HG03439 (cell line): ENCODE results near the gene FLNB.

Source experiments
- ATAC-seq: cut with Tn5 transposase; IDR thresholded peaks from one replicate; pipeline ENCODE4 v1.9.1; 2021; ENCODE audit warnings: mild to moderate bottlenecking, moderate library complexity; ENCODE audit not compliant: unreplicated experiment

FLNB gene

GRCh38 chr3:58008141-58009025 lies at the start of gene FLNB:
Gene FLNB (plus strand): TSS chr3:58008422. CDS start chr3:58008565, 143 bp downstream.
- peak; percentile 68 for ATAC-seq

GRCh38 chr3:57958642-57959422 lies 49.4 kb upstream of the FLNB start:
- ATAC-seq: no peak

GRCh38 chr3:57959423-57960173 lies 48.6 kb upstream of the FLNB start:
- no peak for ATAC-seq

GRCh38 chr3:57960174-57960505 lies 48.1 kb upstream of the FLNB start:
- no peak for ATAC-seq

- no peak for ATAC-seq
Measured at GRCh38 chr3:57961177-57961827, 46.9 kb upstream of the FLNB start.

GRCh38 chr3:57961828-57962447 lies 46.3 kb upstream of the FLNB start:
- ATAC-seq: no peak

- no peak for ATAC-seq
Measured at GRCh38 chr3:57962448-57962834, 45.8 kb upstream of the FLNB start.

GRCh38 chr3:57963811-57964346 lies 44.3 kb upstream of the FLNB start:
- no peak for ATAC-seq

- no peak for ATAC-seq
Measured at GRCh38 chr3:57966829-57967228, 41.4 kb upstream of the FLNB start.

- ATAC-seq: no peak
Measured at GRCh38 chr3:57967590-57967989, 40.6 kb upstream of the FLNB start.

GRCh38 chr3:57968501-57968900 lies 39.7 kb upstream of the FLNB start:
- no peak for ATAC-seq

GRCh38 chr3:57971975-57972374 lies 36.2 kb upstream of the FLNB start:
- ATAC-seq: no peak

GRCh38 chr3:57972531-57973111 lies 35.6 kb upstream of the FLNB start:
- no peak for ATAC-seq

GRCh38 chr3:57973715-57974477 lies 34.3 kb upstream of the FLNB start:
- ATAC-seq: no peak

- no peak for ATAC-seq
Measured at GRCh38 chr3:57974796-57975388, 33.3 kb upstream of the FLNB start.

GRCh38 chr3:57977818-57978235 lies 30.4 kb upstream of the FLNB start:
- no peak for ATAC-seq

- ATAC-seq: no peak
Measured at GRCh38 chr3:57978316-57978715, 29.9 kb upstream of the FLNB start.

- ATAC-seq: no peak
Measured at GRCh38 chr3:57980416-57980815, 27.8 kb upstream of the FLNB start.
